Hepatocyte (in vitro differentiated cells): ENCODE measurements around the gene MLXIP.

Experiments used
- EZH2 ChIP-seq: fragments of 200-600 bp; sonication (generic); IDR thresholded peaks from 2 replicates; pipeline ENCODE4 v1.6.1; 2016; ENCODE audit warnings: antibody characterized with exemption, mild to moderate bottlenecking, borderline replicate concordance
- EZH2phosphoT487 ChIP-seq: fragments of 200-600 bp; sonication (generic); IDR thresholded peaks from one replicate; pipeline ENCODE4 v1.6.1; 2018; ENCODE audit warnings: antibody characterized with exemption, mild to moderate bottlenecking, low read depth, moderate library complexity; ENCODE audit not compliant: unreplicated experiment, severe bottlenecking
- TF ChIP-seq, protein P1 (sequence below): fragments of 200-600 bp; sonication (generic); IDR thresholded peaks from 2 replicates; pipeline ENCODE4 v1.5.1; 2016; ENCODE audit warnings: antibody characterized with exemption, mild to moderate bottlenecking; ENCODE audit not compliant: poor library complexity

GRCh38 chr12:122059203-122059960, 19.2 kb upstream of the MLXIP start:
- TF ChIP-seq, protein P1, sequence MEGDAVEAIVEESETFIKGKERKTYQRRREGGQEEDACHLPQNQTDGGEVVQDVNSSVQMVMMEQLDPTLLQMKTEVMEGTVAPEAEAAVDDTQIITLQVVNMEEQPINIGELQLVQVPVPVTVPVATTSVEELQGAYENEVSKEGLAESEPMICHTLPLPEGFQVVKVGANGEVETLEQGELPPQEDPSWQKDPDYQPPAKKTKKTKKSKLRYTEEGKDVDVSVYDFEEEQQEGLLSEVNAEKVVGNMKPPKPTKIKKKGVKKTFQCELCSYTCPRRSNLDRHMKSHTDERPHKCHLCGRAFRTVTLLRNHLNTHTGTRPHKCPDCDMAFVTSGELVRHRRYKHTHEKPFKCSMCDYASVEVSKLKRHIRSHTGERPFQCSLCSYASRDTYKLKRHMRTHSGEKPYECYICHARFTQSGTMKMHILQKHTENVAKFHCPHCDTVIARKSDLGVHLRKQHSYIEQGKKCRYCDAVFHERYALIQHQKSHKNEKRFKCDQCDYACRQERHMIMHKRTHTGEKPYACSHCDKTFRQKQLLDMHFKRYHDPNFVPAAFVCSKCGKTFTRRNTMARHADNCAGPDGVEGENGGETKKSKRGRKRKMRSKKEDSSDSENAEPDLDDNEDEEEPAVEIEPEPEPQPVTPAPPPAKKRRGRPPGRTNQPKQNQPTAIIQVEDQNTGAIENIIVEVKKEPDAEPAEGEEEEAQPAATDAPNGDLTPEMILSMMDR, result no peak
- TF ChIP-seq EZH2 (no peak), EZH2phosphoT487 (no peak)
